ENCODE results near the gene ITGB3BP. TPM values are rescaled to one million over a fixed set of nuclear protein-coding genes. Genes with fewer than 3 reads are reported as not detected.

Gene ITGB3BP
- total and polyA plus RNA-seq, 2 of the 8 experiments (the other 6 are each of a cell fraction or from before 2014, with no cell fraction given) = 17.6 to 49.1 TPM

DNA sequence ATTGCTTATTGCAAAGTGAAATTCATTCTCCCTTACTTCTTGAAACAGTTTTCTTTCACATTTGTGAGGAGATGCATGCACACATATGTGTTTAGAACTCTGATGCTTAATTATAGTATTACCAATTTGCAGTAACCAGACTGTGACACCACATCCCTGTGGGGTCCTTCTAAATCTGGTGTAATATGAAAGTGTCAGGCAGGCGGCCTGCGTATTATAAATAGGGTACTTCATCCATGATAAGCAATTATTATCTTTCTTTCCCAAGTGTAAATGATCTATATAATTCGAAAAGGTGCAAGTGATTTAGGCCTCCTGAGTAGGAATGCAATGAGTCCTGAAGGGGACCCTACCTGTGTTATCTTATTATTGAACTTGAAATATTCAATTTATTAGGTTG, 1.2 kb upstream of the ITGB3BP start:
- Histone ChIP-seq H3K27ac (ENCODE audit: low read depth, low read length) (no peak overlapping the region), H4K20me1 (replicated peaks in 1 of 2; ENCODE audit: control insufficient read depth in 1 of 2, insufficient read depth in 2 of 2, low read length in 2 of 2) (no peaks in the 10 kb centered on the region), H3K9me3 (ENCODE audit: insufficient read depth in 2 of 2, low read depth in 1 of 2, low read length in 1 of 2) (no peaks in the 10 kb centered on the region), H3K23ac (ENCODE audit: insufficient read length) (no peak overlapping the region), H4K8ac (ENCODE audit: extremely low read depth, insufficient read depth, low read length) (no peak overlapping the region), H3K79me2 (ENCODE audit: control insufficient read depth in 1 of 2, insufficient read depth in 2 of 2, low read length in 2 of 2) (peaks cover 0 to 21% of the 10 kb centered on the region in 2 experiments; a peak in 2 of 4 replicates), H3K4me1 (replicated peaks in 1 of 4; ENCODE audit: control insufficient read depth in 3 of 4, insufficient read depth in 4 of 4, low read length in 3 of 4) (peaks cover 0 to 7% (median 0%) of the 10 kb centered on the region in 4 experiments; a peak in 2 of 7 replicates), H3K9ac (replicated peaks in 1 of 4; ENCODE audit: extremely low read depth in 1 of 4, low read depth in 3 of 4, low read length in 3 of 4) (no peak overlapping the region; a peak in 1 of 7 replicates), H2BK120ac (replicated peaks; ENCODE audit: low read depth, low read length) (no peak overlapping the region), H3K27me3 (replicated peaks in 1 of 4; ENCODE audit: control insufficient read depth in 3 of 4, extremely low read depth in 1 of 4, insufficient read depth in 3 of 4, low read length in 3 of 4) (no peaks in the 10 kb centered on the region), H3K79me1 (ENCODE audit: low read depth, low read length) (no peaks in the 10 kb centered on the region), H2AFZ (ENCODE audit: low read length) (no peak overlapping the region), H2BK15ac (ENCODE audit: low read length) (no peak overlapping the region), H3K14ac (ENCODE audit: insufficient read length) (no peak overlapping the region), H2BK12ac (ENCODE audit: low read depth, low read length) (no peak overlapping the region), H3K4ac (replicated peaks; ENCODE audit: insufficient read length, low read depth, low read length) (no peak overlapping the region), H3K56ac (replicated peaks; ENCODE audit: insufficient read length, low read depth, low read length) (no peak overlapping the region), H3K23me2 (ENCODE audit: low read depth, low read length) (peaks cover 7% of the 10 kb centered on the region; the same call in 1 of the 2 replicates), H3K36me3 (ENCODE audit: control insufficient read depth in 2 of 4, insufficient read depth in 4 of 4, low read length in 3 of 4) (no peaks in the 10 kb centered on the region; a peak in 1 of 8 replicates), H4K91ac (replicated peaks; ENCODE audit: insufficient read length, low read length) (no peak overlapping the region), H3K18ac (ENCODE audit: extremely low read depth, low read length) (no peak overlapping the region), H2BK20ac (ENCODE audit: low read length) (no peak overlapping the region), H2BK5ac (ENCODE audit: low read depth, low read length) (no peak overlapping the region), H3K4me2 (ENCODE audit: insufficient read depth in 1 of 2, low read depth in 2 of 2, low read length in 2 of 2) (peak overlapping the region; percentile 76 to 80; a peak in 3 of 4 replicates), H2AK5ac (ENCODE audit: low read depth, low read length) (no peak overlapping the region), H4K5ac (ENCODE audit: insufficient read length, low read depth, low read length) (no peak overlapping the region), H3K4me3 (ENCODE audit: extremely low read depth in 1 of 4, insufficient read depth in 2 of 4, low read depth in 3 of 4, low read length in 4 of 4) (peak overlapping the region; percentile 80 to 94 (median 90))
- ChIA-PET POLR2A (ENCODE audit: partially characterized antibody) (interaction anchor here (1.1 to 1.2 kb wide), 3 partner anchors 11 to 12 kb away, joined by 4 to 6 read pairs (median 4); no protein-coding TSS in a partner anchor), CTCF (ENCODE audit: partially characterized antibody) (interaction anchor here (0.6 to 3.6 kb wide), 3 partner anchors 14 to 204 kb away, joined by 3 to 20 read pairs (median 8); no protein-coding TSS in a partner anchor)
- TF ChIP-seq EZH2 (IDR thresholded peaks at IDR 0.05; ENCODE audit: low read depth, low read length, severe bottlenecking) (no peak), TAF7 (optimal IDR thresholded peaks at IDR 0.05; ENCODE audit: borderline replicate concordance, low read depth, low read length) (no peak), NANOG (IDR thresholded peaks at IDR 0.05; ENCODE audit: insufficient read depth, low read depth, low read length, poor library complexity, severe bottlenecking) (no peak), SIX5 (IDR thresholded peaks at IDR 0.05; ENCODE audit: low read depth, low read length) (no peak)
- no peak for FAIRE-seq
- no peak for DNase-seq (ENCODE audit: low read depth in 1 of 2, low spot score in 2 of 2)
- WGBS, 2 experiments (ENCODE audit: extremely low coverage in 1 of 2, insufficient coverage in 1 of 2, insufficient read length in 1 of 2, insufficient replicate concordance in 2 of 2, low coverage in 1 of 2, low lambda C conversion rate in 2 of 2, missing lambda C conversion rate in 1 of 2) = 75% methylated on average over 3 of the region's 3 CpGs; no CpG with 5 or more reads in 1 of the 2 experiments

Data from H1 (cell line).